ENCODE data around the gene FBLN2. TPM values are rescaled to one million over a fixed set of nuclear protein-coding genes. Genes with fewer than 3 reads are reported as not detected.

The FBLN2 gene
- total RNA-seq, 1 donor from 2014 or later: 64.6 TPM

- no peak for DNase-seq (ENCODE audit: low spot score)
- intact Hi-C loops (cut with DNase I): no loop called here
Observed at GRCh38 chr3:13529196-13530112, 19.5 kb upstream of the FBLN2 start.

GRCh38 chr3:13530241-13531009 is 18.5 kb upstream of the FBLN2 start:
- intact Hi-C loops (cut with DNase I): no loop called here
- DNase-seq (ENCODE audit: low spot score): no peak

- intact Hi-C loops (cut with DNase I): no loop called here
- no peak for DNase-seq (ENCODE audit: low spot score)
Observed at GRCh38 chr3:13532085-13532484, 16.8 kb upstream of the FBLN2 start.

GRCh38 chr3:13532631-13533030 is 16.3 kb upstream of the FBLN2 start:
- intact Hi-C loops (cut with DNase I): no loop called here
- DNase-seq (ENCODE audit: low spot score): no peak

- intact Hi-C loops (cut with DNase I): no loop called here
- no peak for DNase-seq (ENCODE audit: low spot score)
Observed at GRCh38 chr3:13533885-13534301, 15.0 kb upstream of the FBLN2 start.

GRCh38 chr3:13535526-13535875 is 13.4 kb upstream of the FBLN2 start:
- intact Hi-C loops (cut with DNase I): no loop called here
- no peak for DNase-seq (ENCODE audit: low spot score)

- DNase-seq (ENCODE audit: low spot score): no peak
- intact Hi-C loops (cut with DNase I): no loop called here
Observed at GRCh38 chr3:13535905-13536304, 13.0 kb upstream of the FBLN2 start.

GRCh38 chr3:13536432-13536831 is 12.5 kb upstream of the FBLN2 start:
- no peak for DNase-seq (ENCODE audit: low spot score)
- intact Hi-C loops (cut with DNase I): no loop called here

- intact Hi-C loops (cut with DNase I): no loop called here
- no peak for DNase-seq (ENCODE audit: low spot score)
Observed at GRCh38 chr3:13536832-13537231, 12.1 kb upstream of the FBLN2 start.

- intact Hi-C loops (cut with DNase I): no loop called here
- DNase-seq (ENCODE audit: low spot score): no peak
Observed at GRCh38 chr3:13537244-13537908, 11.5 kb upstream of the FBLN2 start.

GRCh38 chr3:13537909-13538296 is 11.0 kb upstream of the FBLN2 start:
- intact Hi-C loops (cut with DNase I): no loop called here

GRCh38 chr3:13538520-13539291 is 10.2 kb upstream of the FBLN2 start:
- intact Hi-C loops (cut with DNase I): no loop called here
- DNase-seq (ENCODE audit: low spot score): no peak

More at GRCh38 chr3:13537909-13538296, 11.0 kb upstream of the FBLN2 start:
- DNase-seq (ENCODE audit: low spot score): no peak

- intact Hi-C loops (cut with DNase I): no loop called here
- no peak for DNase-seq (ENCODE audit: low spot score)
Observed at GRCh38 chr3:13539292-13539638, 9.7 kb upstream of the FBLN2 start.

- intact Hi-C loops (cut with DNase I): no loop called here
- no peak for DNase-seq (ENCODE audit: low spot score)
Observed at GRCh38 chr3:13539671-13540070, 9.3 kb upstream of the FBLN2 start.

GRCh38 chr3:13540297-13540995 is 8.5 kb upstream of the FBLN2 start:
- DNase-seq (ENCODE audit: low spot score): no peak
- intact Hi-C loops (cut with DNase I): no loop called here

GRCh38 chr3:13541691-13542090 is 7.2 kb upstream of the FBLN2 start:
- intact Hi-C loops (cut with DNase I): no loop called here
- no peak for DNase-seq (ENCODE audit: low spot score)

GRCh38 chr3:13542142-13542541 is 6.8 kb upstream of the FBLN2 start:
- intact Hi-C loops (cut with DNase I): no loop called here

GRCh38 chr3:13543253-13543652 is 5.7 kb upstream of the FBLN2 start:
- intact Hi-C loops (cut with DNase I): no loop called here
- DNase-seq (ENCODE audit: low spot score): no peak

More at GRCh38 chr3:13542142-13542541, 6.8 kb upstream of the FBLN2 start:
- no peak for DNase-seq (ENCODE audit: low spot score)

- intact Hi-C loops (cut with DNase I): no loop called here
- no peak for DNase-seq (ENCODE audit: low spot score)
Observed at GRCh38 chr3:13544293-13544831, 4.6 kb upstream of the FBLN2 start.

Data from cardiac septum (tissue), 1 donor.